Body of pancreas (tissue), 4 donors: Measurements from ENCODE around the gene HDGFL3. TPM values are rescaled to one million over a fixed set of nuclear protein-coding genes. Genes with fewer than 3 reads are reported as not detected.

ENCODE experiments used
- ATAC-seq: fragments of 150-250 bp; one replicate; pipeline ENCODE4 v1.9.1; 2016
- DNase-seq, 4 donors: peaks; one replicate each; pipeline ENCODE4 v3.0.0-alpha.2; 2019
- H3K27ac ChIP-seq, 4 donors: fragments of 200-600 bp; sonication (generic); 1 replicate in 3 of 4; 2 replicates in 1 of 4; pipeline versions ENCODE4 v1.5.1 to v1.6.1; 2016 to 2019; ENCODE audit warnings: mild to moderate bottlenecking in 1 of 4, mixed read lengths in 1 of 4, moderate library complexity in 1 of 4
- H3K27me3 ChIP-seq, 2 donors: fragments of 200-600 bp; sonication (generic); one replicate each; pipeline ENCODE4 v1.6.0; 2016; ENCODE audit warnings: mild to moderate bottlenecking in 1 of 2
- H3K36me3 ChIP-seq, 2 donors: fragments of 200-600 bp; sonication (generic); replicated peaks in 1 of 2; 2 replicates each; pipeline ENCODE4 v1.5.1; 2016; ENCODE audit warnings: low read depth in 2 of 2; ENCODE audit not compliant: insufficient read depth in 1 of 2
- H3K4me1 ChIP-seq: fragments of 200-600 bp; sonication (generic); one replicate; pipeline ENCODE4 v1.6.0; 2016
- H3K4me3 ChIP-seq, 2 donors: fragments of 200-600 bp; sonication (generic); 1 replicate in 1 of 2; 2 replicates in 1 of 2; pipeline ENCODE4 v1.5.1; 2016 to 2019
- H3K9me3 ChIP-seq, 3 donors: fragments of 200-600 bp; sonication (generic); 1 replicate in 2 of 3; 2 replicates in 1 of 3; pipeline ENCODE4 v1.5.1; 2016
- POLR2A ChIP-seq, 3 donors: fragments of 450-650 bp; IDR thresholded peaks; one replicate each; pipeline ENCODE4 v1.6.1; 2016; ENCODE audit warnings: antibody characterized with exemption in 3 of 3, mild to moderate bottlenecking in 2 of 3
- WGBS, 2 donors: methylation state at CpG; one replicate each; pipeline ENCODE4 v1.1.5; 2017; 5-methylcytosine and 5-hydroxymethylcytosine counted together
- intact Hi-C: fragments of 100-400 bp; cut with DNase I; formaldehyde crosslinking; loops from one replicate; pipeline ENCODE4 v1.15.1; 2023
- total RNA-seq, 2 donors: library from RNA; depleted of rRNA; stranded (reverse); fragments of >200 nt; gene quantifications; one replicate each; pipeline ENCODE4 v1.1.0, GENCODE V29; 2016
- TF ChIP-seq, protein P1 (sequence below), 7 experiments: fragments of 450-650 bp in 4 of 7; fragments of 200-600 bp in 3 of 7; sonication (generic) in 3 of 7; IDR thresholded peaks; one replicate each; pipeline ENCODE4 v1.5.1; 2016 to 2019; ENCODE audit warnings: antibody characterized with exemption in 7 of 7

HDGFL3 gene
- total RNA-seq, 2 donors from 2014 or later = 10.4 to 22.7 TPM

DNA sequence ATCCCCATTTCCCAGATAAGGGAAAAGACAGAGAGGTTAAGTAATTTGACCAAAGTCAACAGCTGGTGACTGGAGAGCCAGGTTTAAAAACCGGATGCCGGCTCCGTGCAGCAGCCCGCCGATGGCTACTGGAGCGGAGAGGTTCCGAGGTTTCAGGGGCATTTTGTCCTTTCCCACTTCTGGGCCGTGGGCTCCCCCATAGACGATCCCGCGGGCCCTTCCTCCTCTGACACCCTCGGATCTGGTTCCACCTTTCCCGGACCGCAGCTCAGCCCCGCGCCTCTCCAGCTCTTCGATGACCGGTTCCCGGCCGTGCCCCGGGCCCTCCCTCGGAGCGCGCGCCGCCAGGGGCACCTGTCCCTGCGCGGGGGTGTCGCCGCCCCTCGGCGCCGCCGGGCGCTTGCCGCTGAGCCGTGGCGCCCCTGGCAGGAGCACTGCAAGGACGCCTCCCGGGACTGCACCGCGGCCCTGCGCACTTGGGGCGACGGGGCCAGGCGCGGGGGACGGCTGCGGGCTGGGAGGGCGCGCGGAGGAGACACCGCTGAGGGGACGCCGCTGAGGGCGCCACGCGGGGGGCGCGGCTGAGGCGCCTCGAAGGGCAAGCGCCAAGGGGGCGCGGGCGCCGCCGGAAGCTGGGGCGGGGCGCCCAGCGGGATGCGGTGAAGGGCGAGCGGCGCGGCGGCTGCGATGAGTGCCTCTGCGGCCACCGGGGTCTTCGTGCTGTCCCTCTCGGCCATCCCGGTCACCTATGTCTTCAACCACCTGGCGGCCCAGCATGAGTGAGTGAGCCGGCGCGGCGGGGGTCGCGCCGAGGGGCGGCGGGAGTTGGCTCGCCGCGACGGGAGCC lies 100.4 kb downstream of the HDGFL3 start, which contains the start of gene TM6SF1:
TSS of gene TM6SF1 (plus strand) at position 652 of the 847 bp plus-strand sequence. CDS start at position 688, 36 bp downstream.
- DNase-seq = peak in 1 of 4 donors; percentile 17
- H3K4me1 ChIP-seq = peaks cover 14% of the 10 kb centered on the region
- WGBS, 2 donors = 2 to 6% methylated on average over 20 to 82 of the region's 97 CpGs
- peak within 1 kb of the TSS in 2 of 4 donors; percentile 13 to 74 for H3K27ac ChIP-seq
- H3K27me3 ChIP-seq = peaks cover 0 to 22% of the 10 kb centered on the region in 2 donors
- TF ChIP-seq, protein P1, sequence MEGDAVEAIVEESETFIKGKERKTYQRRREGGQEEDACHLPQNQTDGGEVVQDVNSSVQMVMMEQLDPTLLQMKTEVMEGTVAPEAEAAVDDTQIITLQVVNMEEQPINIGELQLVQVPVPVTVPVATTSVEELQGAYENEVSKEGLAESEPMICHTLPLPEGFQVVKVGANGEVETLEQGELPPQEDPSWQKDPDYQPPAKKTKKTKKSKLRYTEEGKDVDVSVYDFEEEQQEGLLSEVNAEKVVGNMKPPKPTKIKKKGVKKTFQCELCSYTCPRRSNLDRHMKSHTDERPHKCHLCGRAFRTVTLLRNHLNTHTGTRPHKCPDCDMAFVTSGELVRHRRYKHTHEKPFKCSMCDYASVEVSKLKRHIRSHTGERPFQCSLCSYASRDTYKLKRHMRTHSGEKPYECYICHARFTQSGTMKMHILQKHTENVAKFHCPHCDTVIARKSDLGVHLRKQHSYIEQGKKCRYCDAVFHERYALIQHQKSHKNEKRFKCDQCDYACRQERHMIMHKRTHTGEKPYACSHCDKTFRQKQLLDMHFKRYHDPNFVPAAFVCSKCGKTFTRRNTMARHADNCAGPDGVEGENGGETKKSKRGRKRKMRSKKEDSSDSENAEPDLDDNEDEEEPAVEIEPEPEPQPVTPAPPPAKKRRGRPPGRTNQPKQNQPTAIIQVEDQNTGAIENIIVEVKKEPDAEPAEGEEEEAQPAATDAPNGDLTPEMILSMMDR (IDR thresholded peaks at IDR 0.05) = no peak
- TF ChIP-seq POLR2A (IDR thresholded peaks at IDR 0.05) = no peak
- intact Hi-C loops = no loop called here
- no peaks in the 10 kb centered on the region for H3K9me3 ChIP-seq
- H3K36me3 ChIP-seq = no peaks in the 10 kb centered on the region
- H3K4me3 ChIP-seq = peak within 1 kb of the TSS in 1 of 2 donors; percentile 1
- ATAC-seq = peak; percentile 31

DNA sequence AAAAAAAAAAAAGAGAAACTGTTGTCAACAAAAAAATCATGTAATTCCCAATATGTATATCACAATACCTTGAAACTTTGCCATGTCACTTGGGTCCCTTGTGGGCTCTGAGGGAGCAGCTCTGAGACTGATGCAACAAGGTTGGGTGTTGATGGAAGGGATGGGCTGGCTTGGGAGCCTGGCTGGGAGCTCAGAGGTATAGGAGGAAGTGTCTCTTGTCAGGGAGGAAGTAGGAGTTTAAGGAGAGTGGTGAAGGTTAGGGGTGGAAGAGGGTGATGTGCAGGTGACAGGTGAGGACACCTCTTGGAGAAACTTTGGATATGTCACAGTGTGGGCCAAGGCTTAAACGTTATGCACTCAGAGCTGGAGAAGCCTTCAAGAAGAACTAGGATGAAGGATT lies 102.2 kb downstream of the HDGFL3 start:
- Histone ChIP-seq H3K36me3 (no peaks in the 10 kb centered on the region), H3K27ac (no peak overlapping the region), H3K4me3 (no peak overlapping the region), H3K9me3 (no peaks in the 10 kb centered on the region), H3K4me1 (peaks cover 14% of the 10 kb centered on the region), H3K27me3 (peaks cover 0 to 22% of the 10 kb centered on the region in 2 donors)
- ATAC-seq (no peak), DNase-seq (no peak)
- no peak for TF ChIP-seq POLR2A (IDR thresholded peaks at IDR 0.05)
- TF ChIP-seq, protein P1 (IDR thresholded peaks at IDR 0.05) = no peak
- intact Hi-C loops = no loop called here
- WGBS, 2 donors = 33 to 42% methylated on average over 1 of the region's 1 CpG

DNA sequence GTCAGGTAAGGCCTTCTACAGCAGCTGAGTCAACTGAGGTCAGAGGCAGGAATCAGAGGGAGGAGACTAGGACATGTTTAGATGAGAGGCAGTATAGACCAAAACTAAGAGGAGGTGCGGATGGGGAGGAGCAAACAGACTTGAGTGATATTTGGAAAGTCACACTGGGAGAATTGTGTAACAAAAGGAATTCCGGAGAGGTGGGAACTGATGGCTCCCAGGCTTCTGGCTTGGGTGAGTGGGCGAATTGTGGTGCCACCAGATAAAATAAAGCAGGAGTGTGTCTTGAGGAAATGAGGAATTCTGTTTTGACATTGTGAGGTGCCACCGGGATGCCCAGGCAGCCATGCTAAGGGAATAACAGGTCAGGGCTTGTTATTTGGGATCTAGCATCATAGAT lies 103.5 kb downstream of the HDGFL3 start:
- H3K36me3 ChIP-seq = no peaks in the 10 kb centered on the region
- H3K9me3 ChIP-seq = no peaks in the 10 kb centered on the region
- H3K27ac ChIP-seq = no peak overlapping the region
- DNase-seq (no peak), ATAC-seq (no peak)
- intact Hi-C loops = no loop called here
- WGBS, 2 donors = 71 to 81% methylated on average over 4 of the region's 4 CpGs
- peaks cover 14% of the 10 kb centered on the region for H3K4me1 ChIP-seq
- peaks cover 0 to 22% of the 10 kb centered on the region in 2 donors for H3K27me3 ChIP-seq
- H3K4me3 ChIP-seq = no peak overlapping the region
- TF ChIP-seq, protein P1 (IDR thresholded peaks at IDR 0.05) = no peak
- no peak for TF ChIP-seq POLR2A (IDR thresholded peaks at IDR 0.05)

DNA sequence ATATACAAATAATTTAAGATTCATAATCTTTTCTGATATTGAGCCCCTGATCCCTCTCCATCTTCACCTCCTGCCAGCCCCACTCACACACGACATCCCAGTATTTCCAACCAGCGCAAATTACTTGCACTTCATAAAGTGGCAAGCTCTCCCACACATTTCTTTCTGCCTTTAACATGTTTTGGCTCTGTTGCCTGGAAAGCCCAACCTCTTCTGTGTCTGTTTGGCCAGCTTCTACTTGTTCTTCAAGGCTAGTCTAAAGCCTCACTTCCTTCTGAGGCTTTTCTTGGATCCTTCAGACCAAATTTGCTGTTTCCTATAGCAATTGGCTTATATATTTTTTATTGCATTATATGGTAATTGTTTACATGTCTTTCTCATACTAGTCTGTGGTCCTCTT lies 105.3 kb downstream of the HDGFL3 start:
- Histone ChIP-seq H3K36me3 (no peaks in the 10 kb centered on the region), H3K27me3 (peaks cover 0 to 8% of the 10 kb centered on the region in 2 donors), H3K27ac (no peak overlapping the region), H3K4me1 (peaks cover 5% of the 10 kb centered on the region), H3K4me3 (no peak overlapping the region), H3K9me3 (peaks cover 0 to 8% (median 0%) of the 10 kb centered on the region in 3 donors)
- intact Hi-C loops = no loop called here
- ATAC-seq (no peak), DNase-seq (no peak)
- TF ChIP-seq POLR2A (IDR thresholded peaks at IDR 0.05) = no peak
- TF ChIP-seq, protein P1 (IDR thresholded peaks at IDR 0.05) = no peak
- 54 to 60% methylated on average over 2 of the region's 2 CpGs for WGBS, 2 donors
